ENCODE results near the gene OR5A1. TPM values are rescaled to one million over a fixed set of nuclear protein-coding genes. Genes with fewer than 3 reads are reported as not detected.
A peak's percentile ranks its signal among the peaks of the same experiment; 100 is the strongest.
"Not testable (repeated sequence)": the region's sequence is repeated elsewhere in the genome, so short reads cannot be mapped to it uniquely, and the experiment has no call there.

Gene OR5A1
- total RNA-seq, 1 donor from 2014 or later, result not detected

- Mint-ChIP-seq H3K9me3 (no peaks in the 10 kb centered on the region), H3K27me3 (peaks cover 17% of the 10 kb centered on the region), H3K27ac (no peak overlapping the region), H3K4me3 (no peak overlapping the region), H3K36me3 (ENCODE audit: low read depth) (no peaks in the 10 kb centered on the region), H3K4me1 (no peaks in the 10 kb centered on the region)
- intact Hi-C loops (cut with micrococcal nuclease), result loop anchor here (1.0 to 5.0 kb wide), 2 partner anchors 148 to 259 kb away; no protein-coding TSS in a partner anchor
- peak; percentile 85 for DNase-seq
Measured at GRCh38 chr11:59429924-59430516, 6.2 kb upstream of the OR5A1 start.

DNA sequence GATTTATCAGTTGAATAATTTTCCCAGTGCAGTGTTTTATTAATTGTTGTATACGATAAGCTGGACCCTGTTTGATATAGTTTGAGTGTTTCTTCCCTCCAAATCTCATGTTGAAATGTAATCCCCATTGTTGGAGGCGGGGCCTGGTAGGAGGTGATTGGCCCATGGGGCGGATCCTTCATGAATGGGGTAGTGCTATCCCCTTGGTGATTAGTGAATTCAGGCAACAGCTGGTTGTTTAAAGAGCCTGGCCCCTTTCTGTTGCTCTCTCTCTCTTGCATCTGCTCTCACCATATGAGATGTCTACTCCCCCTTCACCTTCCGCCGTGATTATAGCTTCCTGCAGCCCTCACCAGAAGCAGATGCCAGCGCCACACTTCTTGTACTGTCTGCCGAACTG lies 1.5 kb downstream of the OR5A1 start:
- H3K36me3 Mint-ChIP-seq (ENCODE audit: low read depth), result no peaks in the 10 kb centered on the region
- H3K27ac Mint-ChIP-seq, result no peak overlapping the region
- intact Hi-C loops (cut with micrococcal nuclease), result no loop called here
- H3K4me3 Mint-ChIP-seq, result no peak overlapping the region
- peaks cover 12% of the 10 kb centered on the region for H3K27me3 Mint-ChIP-seq
- H3K4me1 Mint-ChIP-seq, result no peaks in the 10 kb centered on the region
- peak; percentile 25 for DNase-seq
- H3K9me3 Mint-ChIP-seq, result no peaks in the 10 kb centered on the region

GRCh38 chr11:59445624-59446023 lies 9.4 kb downstream of the OR5A1 start:
- H3K4me1 Mint-ChIP-seq; H3K36me3 Mint-ChIP-seq (ENCODE audit: low read depth); intact Hi-C loops (cut with micrococcal nuclease); H3K27me3 Mint-ChIP-seq; H3K27ac Mint-ChIP-seq; H3K9me3 Mint-ChIP-seq; H3K4me3 Mint-ChIP-seq: not testable (repeated sequence)
- DNase-seq, result peak; percentile 1

GRCh38 chr11:59448484-59448883 lies 12.2 kb downstream of the OR5A1 start:
- peaks cover 7% of the 10 kb centered on the region for H3K27me3 Mint-ChIP-seq
- no peak overlapping the region for H3K4me3 Mint-ChIP-seq
- no peaks in the 10 kb centered on the region for H3K36me3 Mint-ChIP-seq (ENCODE audit: low read depth)
- no peaks in the 10 kb centered on the region for H3K4me1 Mint-ChIP-seq
- DNase-seq, result peak; percentile 4
- no peaks in the 10 kb centered on the region for H3K9me3 Mint-ChIP-seq
- intact Hi-C loops (cut with micrococcal nuclease), result no loop called here
- no peak overlapping the region for H3K27ac Mint-ChIP-seq

DNA sequence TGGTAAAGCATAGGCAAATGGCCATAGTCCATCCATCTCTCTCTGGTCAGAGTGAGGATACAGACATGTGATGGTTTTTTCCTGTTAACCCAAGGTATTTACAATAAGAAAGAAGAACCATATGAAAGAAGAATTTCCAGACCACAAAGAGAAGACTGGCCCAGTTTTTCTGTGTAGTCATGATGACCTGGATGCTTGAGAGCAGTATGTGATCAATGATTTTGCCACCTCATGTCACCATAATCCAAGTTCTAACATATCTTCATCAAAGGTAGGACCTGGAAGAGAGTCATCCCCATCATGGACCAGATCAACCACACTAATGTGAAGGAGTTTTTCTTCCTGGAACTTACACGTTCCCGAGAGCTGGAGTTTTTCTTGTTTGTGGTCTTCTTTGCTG lies 20.4 kb downstream of the OR5A1 start, which contains the start of gene OR4D6:
TSS of gene OR4D6 (plus strand) at position 301 of the 400 bp plus-strand sequence. CDS start at position 301, 0 bp downstream.
- H3K4me3 Mint-ChIP-seq, result no peak within 1 kb of the TSS
- H3K27me3 Mint-ChIP-seq, result peaks cover 3% of the 10 kb centered on the region
- no peaks in the 10 kb centered on the region for H3K36me3 Mint-ChIP-seq (ENCODE audit: low read depth)
- no peak for DNase-seq
- no peak within 1 kb of the TSS for H3K27ac Mint-ChIP-seq
- H3K4me1 Mint-ChIP-seq, result no peaks in the 10 kb centered on the region
- intact Hi-C loops (cut with micrococcal nuclease), result no loop called here
- no peaks in the 10 kb centered on the region for H3K9me3 Mint-ChIP-seq

DNA sequence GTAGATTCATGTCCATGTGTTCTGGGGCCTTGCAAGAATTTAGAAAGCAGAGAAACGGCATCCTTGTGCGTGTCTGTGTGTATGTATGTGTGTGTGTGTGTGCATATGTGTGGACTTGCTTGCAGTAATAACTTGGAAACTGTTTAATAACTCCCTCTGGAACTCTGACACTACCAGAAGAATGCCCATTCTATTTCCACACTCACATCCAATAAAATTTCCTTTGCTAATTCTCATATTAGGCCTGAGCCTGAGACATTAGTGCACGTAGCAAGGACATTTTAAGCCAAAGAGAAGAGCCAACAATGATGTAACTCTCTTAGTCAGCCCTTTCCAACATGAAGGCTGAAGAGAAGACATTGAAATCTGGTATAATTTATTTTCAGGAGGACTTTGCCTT lies 23.6 kb downstream of the OR5A1 start:
- intact Hi-C loops (cut with micrococcal nuclease), result no loop called here
- DNase-seq, result no peak
- Mint-ChIP-seq H3K4me1 (no peaks in the 10 kb centered on the region), H3K27ac (no peak overlapping the region), H3K27me3 (peaks cover 8% of the 10 kb centered on the region), H3K9me3 (no peaks in the 10 kb centered on the region), H3K36me3 (ENCODE audit: low read depth) (no peaks in the 10 kb centered on the region), H3K4me3 (no peak overlapping the region)

DNA sequence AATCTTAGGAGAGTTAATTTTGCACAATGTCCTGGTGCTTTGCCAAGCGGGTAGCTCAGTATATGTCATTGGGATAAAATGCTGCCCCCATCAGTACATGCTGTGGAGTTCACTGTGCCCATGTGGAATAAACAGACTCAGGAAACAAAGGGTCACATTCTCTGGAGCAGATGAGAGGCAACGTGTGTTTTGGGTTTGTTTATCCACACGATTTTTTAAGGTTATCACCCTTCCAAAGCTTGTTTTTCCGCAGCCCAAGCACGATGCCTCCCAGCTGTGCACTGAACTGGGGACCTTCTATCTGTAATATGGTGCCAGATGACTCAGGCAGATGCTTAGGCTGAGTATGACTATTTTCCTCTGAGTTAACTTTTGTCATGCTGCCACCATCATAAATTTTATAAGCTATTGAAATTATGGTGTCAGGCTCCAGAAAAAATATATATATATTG lies 26.9 kb downstream of the OR5A1 start:
- Mint-ChIP-seq H3K4me1 (no peaks in the 10 kb centered on the region), H3K36me3 (ENCODE audit: low read depth) (no peaks in the 10 kb centered on the region)
- intact Hi-C loops (cut with micrococcal nuclease), result no loop called here

DNA sequence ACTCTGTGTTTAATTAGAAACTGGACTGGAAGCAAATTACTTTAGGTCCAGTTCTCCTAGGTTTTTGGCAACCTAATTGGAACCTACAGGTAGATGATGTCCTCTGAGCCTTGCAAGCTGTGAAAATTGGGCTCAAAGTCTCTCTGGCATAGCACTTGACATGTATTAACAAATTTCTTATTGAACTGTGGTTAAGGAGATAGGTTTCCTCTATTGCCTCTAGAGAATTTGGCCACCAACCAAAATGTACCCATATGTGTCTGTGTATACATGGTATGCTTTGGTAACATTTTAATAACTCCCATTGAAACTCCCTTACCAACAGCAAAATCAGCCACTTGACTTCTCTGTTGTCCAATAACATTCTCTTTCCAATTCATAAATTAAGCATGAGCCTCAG lies 36.7 kb downstream of the OR5A1 start, which contains the start of gene OR4D10:
TSS of gene OR4D10 (plus strand) at position 301 of the 400 bp plus-strand sequence. CDS start 4,115 bp downstream, outside the sequence.
- Mint-ChIP-seq H3K27ac (no peak within 1 kb of the TSS), H3K36me3 (ENCODE audit: low read depth) (no peaks in the 10 kb centered on the region)

More for the DNA sequence above, 26.9 kb downstream of the OR5A1 start:
- H3K4me3 Mint-ChIP-seq, result no peak overlapping the region
- H3K27ac Mint-ChIP-seq, result no peak overlapping the region
- no peak for DNase-seq
- H3K27me3 Mint-ChIP-seq, result peaks cover 9% of the 10 kb centered on the region
- no peaks in the 10 kb centered on the region for H3K9me3 Mint-ChIP-seq

GRCh38 chr11:59475176-59475575 lies 38.9 kb downstream of the OR5A1 start:
- intact Hi-C loops (cut with micrococcal nuclease), result no loop called here
- Mint-ChIP-seq H3K9me3 (no peaks in the 10 kb centered on the region), H3K4me3 (no peak overlapping the region), H3K36me3 (ENCODE audit: low read depth) (no peaks in the 10 kb centered on the region), H3K27ac (no peak overlapping the region), H3K4me1 (no peaks in the 10 kb centered on the region), H3K27me3 (peaks cover 10% of the 10 kb centered on the region)
- no peak for DNase-seq

More for the DNA sequence above, 36.7 kb downstream of the OR5A1 start, which contains the start of gene OR4D10:
- Mint-ChIP-seq H3K4me3 (no peak within 1 kb of the TSS), H3K27me3 (peaks cover 4% of the 10 kb centered on the region), H3K9me3 (no peaks in the 10 kb centered on the region), H3K4me1 (no peaks in the 10 kb centered on the region)
- no peak for DNase-seq
- intact Hi-C loops (cut with micrococcal nuclease), result no loop called here

- no peaks in the 10 kb centered on the region for H3K9me3 Mint-ChIP-seq
- intact Hi-C loops (cut with micrococcal nuclease), result no loop called here
Measured at GRCh38 chr11:59479906-59480305, 43.6 kb downstream of the OR5A1 start.

GRCh38 chr11:59480359-59480758 lies 44.1 kb downstream of the OR5A1 start:
- H3K4me1 Mint-ChIP-seq, result no peaks in the 10 kb centered on the region
- H3K27ac Mint-ChIP-seq, result no peak overlapping the region
- intact Hi-C loops (cut with micrococcal nuclease), result no loop called here
- no peak overlapping the region for H3K4me3 Mint-ChIP-seq
- H3K9me3 Mint-ChIP-seq, result no peaks in the 10 kb centered on the region
- no peaks in the 10 kb centered on the region for H3K36me3 Mint-ChIP-seq (ENCODE audit: low read depth)
- no peak for DNase-seq
- peaks cover 11% of the 10 kb centered on the region for H3K27me3 Mint-ChIP-seq

More at GRCh38 chr11:59479906-59480305, 43.6 kb downstream of the OR5A1 start:
- Mint-ChIP-seq H3K4me1 (no peaks in the 10 kb centered on the region), H3K36me3 (ENCODE audit: low read depth) (no peaks in the 10 kb centered on the region), H3K27me3 (peaks cover 8% of the 10 kb centered on the region), H3K27ac (no peak overlapping the region), H3K4me3 (no peak overlapping the region)
- no peak for DNase-seq

Other genes with a start within 250 kb of the OR5A1 start
- not detected in 2 replicates for gene MPEG1, start 223.5 kb upstream of the OR5A1 start, total RNA-seq
- not detected in 2 replicates for gene OR5AN1, start 77.6 kb upstream of the OR5A1 start, total RNA-seq
- gene OR5A2, start 10.1 kb upstream of the OR5A1 start, total RNA-seq, result not detected in 2 replicates
- gene OR4D6, start 20.5 kb downstream of the OR5A1 start, total RNA-seq, result not detected in 2 replicates
- gene OR4D10, start 36.8 kb downstream of the OR5A1 start, total RNA-seq, result not detected in 2 replicates
- gene OR4D11, start 67.1 kb downstream of the OR5A1 start, total RNA-seq, result not detected in 2 replicates
- gene OR4D9, start 75.1 kb downstream of the OR5A1 start, total RNA-seq, result not detected in 2 replicates
- gene OSBP, start 179.3 kb downstream of the OR5A1 start, total RNA-seq, result 39.7 and 40.1 TPM in 2 replicates
- 72.4 and 76.1 TPM in 2 replicates for gene PATL1, start 232.6 kb downstream of the OR5A1 start, total RNA-seq